Immature natural killer cell (primary cell): ENCODE data around the gene PRR22. TPM values are rescaled to one million over a fixed set of nuclear protein-coding genes. Genes with fewer than 3 reads are reported as not detected.

Source experiments
- DNase-seq, 3 donors: peaks; one replicate each; pipeline ENCODE4 v3.0.0; 2022; ENCODE audit warnings: mixed read lengths in 1 of 3
- H3K27ac Mint-ChIP-seq, 6 donors: one replicate each; pipeline ENCODE4 v1.8.0; 2020; ENCODE audit warnings: mixed read lengths in 6 of 6, mild to moderate bottlenecking in 5 of 6, inconsistent platforms in 4 of 6, moderate library complexity in 3 of 6
- H3K27me3 Mint-ChIP-seq, 3 donors: one replicate each; pipeline ENCODE4 v1.8.0; 2020 to 2021; ENCODE audit warnings: low read depth in 3 of 3, mild to moderate bottlenecking in 3 of 3, mixed read lengths in 3 of 3, moderate library complexity in 3 of 3, inconsistent platforms in 1 of 3
- H3K36me3 Mint-ChIP-seq, 3 donors: one replicate each; pipeline ENCODE4 v1.8.0; 2020; ENCODE audit warnings: mixed read lengths in 3 of 3, inconsistent platforms in 2 of 3, mild to moderate bottlenecking in 2 of 3
- H3K4me1 Mint-ChIP-seq, 2 donors: one replicate each; pipeline ENCODE4 v1.8.0; 2020; ENCODE audit warnings: inconsistent platforms in 2 of 2, mild to moderate bottlenecking in 2 of 2, mixed read lengths in 2 of 2, moderate library complexity in 1 of 2
- H3K4me3 Mint-ChIP-seq, 5 donors: one replicate each; pipeline ENCODE4 v1.8.0; 2020; ENCODE audit warnings: mild to moderate bottlenecking in 5 of 5, mixed read lengths in 5 of 5, inconsistent platforms in 3 of 5, moderate library complexity in 3 of 5
- H3K9me3 Mint-ChIP-seq, 6 donors: one replicate each; pipeline ENCODE4 v1.8.0; 2020; ENCODE audit warnings: mild to moderate bottlenecking in 6 of 6, mixed read lengths in 6 of 6, inconsistent platforms in 4 of 6, moderate library complexity in 3 of 6
- polyA plus RNA-seq, 3 donors: library from polyadenylated mRNA; unstranded; fragments of 300-500 nt; fragmentation: Illumina TruSeq; gene quantifications; one replicate each; pipeline ENCODE4 v1.2.3, GENCODE V29; 2021

The PRR22 gene
- polyA plus RNA-seq, 3 donors from 2014 or later = not detected

DNA sequence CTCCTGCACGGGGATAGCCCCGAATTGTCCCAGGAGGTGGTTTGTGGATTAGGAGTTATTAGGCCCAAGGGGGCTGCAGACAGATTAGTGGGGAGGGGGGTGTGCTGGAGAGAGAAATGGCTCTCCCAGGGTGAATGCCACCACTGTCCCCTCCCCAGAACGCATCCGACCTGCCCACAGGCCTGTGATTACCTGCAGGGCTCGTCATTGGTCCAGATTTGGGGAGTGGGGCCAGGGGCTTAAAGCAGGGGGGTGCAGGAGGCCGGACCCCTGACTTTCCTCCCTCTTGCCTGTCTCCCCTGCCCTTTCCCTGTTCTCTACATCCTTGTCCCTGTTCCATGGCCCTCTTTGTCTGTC lies 21.6 kb upstream of the PRR22 start:
- no peak overlapping the region for H3K27ac Mint-ChIP-seq

DNA sequence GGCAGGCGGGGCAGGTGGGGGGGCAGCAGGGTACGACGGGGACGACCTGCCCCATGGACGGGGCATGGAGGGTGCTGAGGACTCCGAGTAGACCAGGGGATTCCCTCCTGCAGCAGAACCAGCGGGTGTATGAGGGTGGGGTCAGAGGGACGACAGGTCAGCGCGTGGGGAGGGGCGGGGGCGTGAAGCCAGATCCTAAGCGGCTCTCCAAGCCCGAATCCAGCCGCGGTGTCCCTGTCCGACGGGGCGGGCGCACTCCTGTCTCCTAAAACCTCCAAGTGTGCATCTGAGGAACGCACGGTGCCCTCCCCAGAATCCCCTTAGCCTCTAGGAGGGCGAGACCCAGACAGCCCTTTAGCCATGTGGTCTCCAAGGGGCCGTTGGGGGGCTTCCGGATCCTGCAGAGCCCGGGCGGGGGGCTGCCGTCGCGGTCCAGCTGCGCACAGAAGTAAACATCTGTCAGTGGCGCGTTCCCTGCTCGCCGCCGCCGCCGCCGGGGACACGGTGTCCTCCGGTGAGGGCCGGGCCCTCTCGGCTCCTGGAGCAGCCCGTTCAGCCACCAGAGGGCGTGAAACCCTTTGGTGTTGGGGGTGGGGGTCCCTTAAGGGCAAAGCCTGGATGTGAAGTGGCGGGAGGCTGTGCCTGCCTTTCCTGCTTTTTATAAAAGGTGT lies 21.1 kb upstream of the PRR22 start:
- no peak overlapping the region for H3K27ac Mint-ChIP-seq

More for the DNA sequence above, 21.6 kb upstream of the PRR22 start:
- Mint-ChIP-seq H3K4me3 (peak overlapping the region in 1 of 5 donors; percentile 25), H3K27me3 (peaks cover 12 to 21% (median 16%) of the 10 kb centered on the region in 3 donors), H3K36me3 (no peaks in the 10 kb centered on the region), H3K4me1 (peaks cover 8 to 21% of the 10 kb centered on the region in 2 donors), H3K9me3 (peaks cover 0 to 2% (median 0%) of the 10 kb centered on the region in 6 donors)
- DNase-seq = no peak

DNA sequence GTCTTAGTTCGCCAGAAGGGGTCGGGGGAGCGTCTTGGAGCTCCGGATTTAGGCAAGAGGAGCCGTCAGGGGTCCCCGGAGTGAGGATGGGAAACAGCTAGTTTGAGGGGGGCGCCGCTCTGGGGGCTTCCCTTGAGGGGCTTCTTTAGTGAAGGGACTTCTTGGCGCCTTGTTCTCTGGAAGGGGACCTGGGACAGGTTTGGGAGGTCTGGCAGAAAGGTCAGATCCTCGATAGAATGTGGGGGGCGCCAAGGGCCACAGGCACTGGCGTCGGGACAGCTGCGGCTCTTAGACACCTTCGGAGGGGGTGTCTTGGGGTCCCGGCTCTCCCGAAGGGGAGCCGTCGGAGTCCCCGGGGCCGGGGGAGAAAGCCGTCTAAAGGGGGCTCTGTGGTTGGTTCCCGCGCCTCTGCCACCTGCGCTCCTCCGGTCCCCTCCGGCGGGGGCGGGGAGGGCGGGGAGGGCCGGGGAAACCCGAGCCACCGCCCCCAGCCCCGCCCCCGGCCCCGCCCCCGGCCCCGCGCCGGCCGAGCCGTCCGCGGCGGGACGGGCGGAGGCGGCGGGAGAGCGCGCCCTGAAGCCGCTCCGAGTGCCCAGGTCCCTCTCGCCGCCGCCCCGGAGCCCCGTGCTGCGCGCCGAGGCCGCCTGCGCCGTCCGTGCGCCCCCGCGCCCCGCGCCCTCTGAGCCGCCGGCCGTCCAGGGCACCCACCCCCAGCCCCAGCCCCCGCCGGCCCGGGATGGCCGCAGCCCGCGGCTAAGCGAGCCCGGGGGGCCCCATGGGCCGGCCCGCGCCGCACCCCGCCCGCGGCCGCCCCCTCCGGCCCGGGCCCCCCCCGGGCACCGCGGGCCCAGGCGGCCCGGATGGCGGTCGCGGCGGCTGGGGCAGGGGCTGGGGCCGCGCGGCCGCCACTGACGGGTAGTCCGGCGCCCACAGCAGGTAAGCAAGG lies 20.2 kb upstream of the PRR22 start, which contains the start of gene NRTN:
NRTN (plus strand) TSS at position 552 of the 946 bp plus-strand sequence. CDS start 19,099 bp downstream, outside the sequence.
- peaks cover 0 to 2% (median 0%) of the 10 kb centered on the region in 6 donors for H3K9me3 Mint-ChIP-seq
- DNase-seq = no peak
- H3K27me3 Mint-ChIP-seq = peaks cover 14 to 21% (median 19%) of the 10 kb centered on the region in 3 donors
- peaks cover 8 to 21% of the 10 kb centered on the region in 2 donors for H3K4me1 Mint-ChIP-seq
- peak within 1 kb of the TSS; percentile 54 to 75 (median 61) for H3K4me3 Mint-ChIP-seq
- H3K27ac Mint-ChIP-seq = peak within 1 kb of the TSS in 3 of 6 donors; percentile 16 to 84 (median 76)
- H3K36me3 Mint-ChIP-seq = no peaks in the 10 kb centered on the region

More for the DNA sequence above, 21.1 kb upstream of the PRR22 start:
- DNase-seq = peak in 2 of 3 donors; percentile 30 to 36
- Mint-ChIP-seq H3K36me3 (no peaks in the 10 kb centered on the region), H3K4me1 (peaks cover 8 to 21% of the 10 kb centered on the region in 2 donors), H3K4me3 (peak overlapping the region in 4 of 5 donors; percentile 33 to 49 (median 39)), H3K27me3 (peaks cover 14 to 21% (median 19%) of the 10 kb centered on the region in 3 donors), H3K9me3 (peaks cover 0 to 2% (median 0%) of the 10 kb centered on the region in 6 donors)

GRCh38 chr19:5803752-5804515 lies 19.4 kb upstream of the PRR22 start:
- Mint-ChIP-seq H3K4me1 (peaks cover 8 to 21% of the 10 kb centered on the region in 2 donors), H3K36me3 (no peaks in the 10 kb centered on the region), H3K4me3 (peak overlapping the region; percentile 54 to 75 (median 61)), H3K9me3 (peaks cover 0 to 2% (median 0%) of the 10 kb centered on the region in 6 donors), H3K27ac (peak overlapping the region in 3 of 6 donors; percentile 16 to 84 (median 76)), H3K27me3 (peaks cover 16 to 24% (median 17%) of the 10 kb centered on the region in 3 donors)
- peak; percentile 84 to 88 (median 88) for DNase-seq

- Mint-ChIP-seq H3K27ac (peak overlapping the region in 1 of 6 donors; percentile 58), H3K9me3 (peaks cover 0 to 2% (median 0%) of the 10 kb centered on the region in 6 donors), H3K36me3 (no peaks in the 10 kb centered on the region), H3K4me3 (peak overlapping the region; percentile 38 to 65 (median 57)), H3K4me1 (peaks cover 8 to 21% of the 10 kb centered on the region in 2 donors), H3K27me3 (peaks cover 16 to 25% (median 19%) of the 10 kb centered on the region in 3 donors)
- no peak for DNase-seq
These were observed 18.9 kb upstream of the PRR22 start for GRCh38 chr19:5803441-5803751.

- H3K27ac Mint-ChIP-seq = no peak overlapping the region
- no peak for DNase-seq
- H3K9me3 Mint-ChIP-seq = peaks cover 0 to 3% (median 0%) of the 10 kb centered on the region in 6 donors
- H3K4me3 Mint-ChIP-seq = peak overlapping the region in 3 of 5 donors; percentile 21 to 55 (median 38)
- peaks cover 8 to 21% of the 10 kb centered on the region in 2 donors for H3K4me1 Mint-ChIP-seq
- no peaks in the 10 kb centered on the region for H3K36me3 Mint-ChIP-seq
- peaks cover 16 to 25% (median 19%) of the 10 kb centered on the region in 3 donors for H3K27me3 Mint-ChIP-seq
These were observed 17.5 kb upstream of the PRR22 start for GRCh38 chr19:5801796-5802619.

- DNase-seq = no peak
- H3K36me3 Mint-ChIP-seq = no peaks in the 10 kb centered on the region
- peaks cover 8 to 21% of the 10 kb centered on the region in 2 donors for H3K4me1 Mint-ChIP-seq
- peak overlapping the region in 1 of 6 donors; percentile 64 for H3K27ac Mint-ChIP-seq
- H3K4me3 Mint-ChIP-seq = peak overlapping the region in 1 of 5 donors; percentile 48
- peaks cover 0 to 3% (median 0%) of the 10 kb centered on the region in 6 donors for H3K9me3 Mint-ChIP-seq
- peaks cover 16 to 25% (median 16%) of the 10 kb centered on the region in 3 donors for H3K27me3 Mint-ChIP-seq
These were observed 16.1 kb upstream of the PRR22 start for GRCh38 chr19:5800361-5801270.

DNA sequence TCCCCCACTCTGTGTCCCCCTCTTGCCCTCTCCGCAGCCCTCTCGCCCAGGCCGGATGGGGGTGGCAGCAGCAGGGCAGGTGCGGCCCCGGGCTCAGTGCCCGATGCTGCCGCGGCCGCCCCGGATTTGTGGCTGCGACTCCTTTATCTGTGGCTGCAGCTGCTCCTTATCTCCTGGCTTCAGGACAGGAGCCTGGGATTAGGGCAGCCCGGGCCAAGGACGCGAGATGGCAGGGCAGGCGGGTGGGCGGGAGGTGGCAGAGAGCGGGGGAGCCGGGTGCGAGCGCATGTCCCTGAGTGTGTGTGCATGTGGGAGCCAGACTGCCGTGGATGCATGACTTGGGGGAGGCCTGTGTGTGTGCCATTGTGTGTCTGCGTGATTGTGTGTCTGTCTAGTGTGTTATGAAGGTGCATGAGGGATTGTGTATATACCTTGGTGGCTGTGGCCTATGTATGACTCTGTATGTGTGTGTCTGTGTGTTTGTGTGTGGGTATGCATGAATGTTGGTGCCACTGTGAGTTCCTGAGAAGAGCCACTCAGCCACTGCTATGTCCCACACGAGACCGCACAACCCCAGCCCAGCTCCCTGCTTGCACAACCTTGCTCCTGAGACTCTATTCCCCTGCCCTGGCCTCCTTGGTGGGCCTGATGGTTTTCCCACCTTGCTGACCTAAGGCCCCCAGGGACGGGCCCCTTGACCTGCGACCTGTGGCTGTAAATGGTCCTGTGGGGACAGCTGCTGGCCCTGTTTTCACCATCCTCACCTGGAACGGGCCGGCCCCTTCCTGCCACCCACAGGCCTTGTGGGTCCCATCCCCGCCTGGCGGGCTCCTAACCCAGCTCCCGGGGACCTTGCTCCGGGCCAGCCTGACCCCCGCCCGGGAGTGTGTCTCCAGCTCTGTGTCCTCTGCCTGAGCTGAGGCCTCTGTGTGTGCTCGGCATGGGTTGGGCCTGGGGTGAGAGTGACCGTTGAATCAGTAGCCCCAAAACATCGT lies 15.0 kb upstream of the PRR22 start:
- peaks cover 8 to 20% of the 10 kb centered on the region in 2 donors for H3K4me1 Mint-ChIP-seq
- peaks cover 16 to 25% (median 16%) of the 10 kb centered on the region in 3 donors for H3K27me3 Mint-ChIP-seq
- H3K36me3 Mint-ChIP-seq = no peaks in the 10 kb centered on the region
- no peak for DNase-seq
- H3K4me3 Mint-ChIP-seq = peak overlapping the region in 1 of 5 donors; percentile 40
- H3K9me3 Mint-ChIP-seq = peaks cover 0 to 3% (median 0%) of the 10 kb centered on the region in 6 donors
- H3K27ac Mint-ChIP-seq = no peak overlapping the region

GRCh38 chr19:5798244-5798643 lies 13.7 kb upstream of the PRR22 start:
- H3K4me3 Mint-ChIP-seq = no peak overlapping the region
- H3K27me3 Mint-ChIP-seq = peaks cover 12 to 17% (median 16%) of the 10 kb centered on the region in 3 donors
- no peaks in the 10 kb centered on the region for H3K36me3 Mint-ChIP-seq
- no peak for DNase-seq
- peaks cover 2 to 9% of the 10 kb centered on the region in 2 donors for H3K4me1 Mint-ChIP-seq
- peaks cover 0 to 3% (median 0%) of the 10 kb centered on the region in 6 donors for H3K9me3 Mint-ChIP-seq
- H3K27ac Mint-ChIP-seq = no peak overlapping the region

GRCh38 chr19:5795382-5795919 lies 10.9 kb upstream of the PRR22 start:
- Mint-ChIP-seq H3K9me3 (peaks cover 0 to 1% (median 0%) of the 10 kb centered on the region in 6 donors), H3K4me3 (no peak overlapping the region), H3K27me3 (peaks cover 9 to 12% (median 12%) of the 10 kb centered on the region in 3 donors), H3K27ac (no peak overlapping the region), H3K36me3 (peaks cover 1% of the 10 kb centered on the region in 3 donors), H3K4me1 (peaks cover 6 to 10% of the 10 kb centered on the region in 2 donors)
- DNase-seq = no peak
